Body of pancreas (tissue), 4 donors: ENCODE measurements around the gene CDK14.

Source experiments
- POLR2A ChIP-seq, 3 donors: fragments of 450-650 bp; IDR thresholded peaks; one replicate each; pipeline ENCODE4 v1.6.1; 2016; ENCODE audit warnings: antibody characterized with exemption in 3 of 3, mild to moderate bottlenecking in 2 of 3
- TF ChIP-seq, protein P1 (sequence below), 7 experiments: fragments of 450-650 bp in 4 of 7; fragments of 200-600 bp in 3 of 7; sonication (generic) in 3 of 7; IDR thresholded peaks; one replicate each; pipeline ENCODE4 v1.5.1; 2016 to 2019; ENCODE audit warnings: antibody characterized with exemption in 7 of 7

DNA sequence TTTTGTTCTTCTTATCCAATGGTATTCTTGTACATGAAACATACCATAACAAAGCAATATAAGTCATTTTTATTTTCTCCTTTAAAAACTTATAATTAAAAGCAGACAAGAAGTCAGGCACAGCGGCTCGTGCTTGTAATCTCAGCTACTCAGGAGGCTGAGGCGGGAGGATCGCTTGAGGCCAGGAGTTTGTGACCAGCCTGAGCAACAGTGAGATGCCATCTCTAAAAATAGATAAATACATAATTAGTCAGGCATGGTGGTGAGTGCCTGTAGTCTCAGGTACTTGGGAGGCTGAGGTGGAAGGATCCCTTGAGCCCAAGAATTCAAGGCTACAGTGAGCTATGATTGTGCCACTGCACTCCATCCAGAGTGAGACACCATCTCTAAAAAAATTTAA, 473.0 kb downstream of the CDK14 start:
- no peak for TF ChIP-seq POLR2A (IDR thresholded peaks at IDR 0.05)
- TF ChIP-seq, protein P1, sequence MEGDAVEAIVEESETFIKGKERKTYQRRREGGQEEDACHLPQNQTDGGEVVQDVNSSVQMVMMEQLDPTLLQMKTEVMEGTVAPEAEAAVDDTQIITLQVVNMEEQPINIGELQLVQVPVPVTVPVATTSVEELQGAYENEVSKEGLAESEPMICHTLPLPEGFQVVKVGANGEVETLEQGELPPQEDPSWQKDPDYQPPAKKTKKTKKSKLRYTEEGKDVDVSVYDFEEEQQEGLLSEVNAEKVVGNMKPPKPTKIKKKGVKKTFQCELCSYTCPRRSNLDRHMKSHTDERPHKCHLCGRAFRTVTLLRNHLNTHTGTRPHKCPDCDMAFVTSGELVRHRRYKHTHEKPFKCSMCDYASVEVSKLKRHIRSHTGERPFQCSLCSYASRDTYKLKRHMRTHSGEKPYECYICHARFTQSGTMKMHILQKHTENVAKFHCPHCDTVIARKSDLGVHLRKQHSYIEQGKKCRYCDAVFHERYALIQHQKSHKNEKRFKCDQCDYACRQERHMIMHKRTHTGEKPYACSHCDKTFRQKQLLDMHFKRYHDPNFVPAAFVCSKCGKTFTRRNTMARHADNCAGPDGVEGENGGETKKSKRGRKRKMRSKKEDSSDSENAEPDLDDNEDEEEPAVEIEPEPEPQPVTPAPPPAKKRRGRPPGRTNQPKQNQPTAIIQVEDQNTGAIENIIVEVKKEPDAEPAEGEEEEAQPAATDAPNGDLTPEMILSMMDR (IDR thresholded peaks at IDR 0.05): no peak
